Testis (tissue), 3 donors: ENCODE data around the gene GARNL3. TPM values are rescaled to one million over a fixed set of nuclear protein-coding genes. Genes with fewer than 3 reads are reported as not detected.

Source experiments
- DNase-seq: peaks from one replicate; pipeline ENCODE4 v3.0.0-alpha.2; 2019
- H3K27ac ChIP-seq, 2 donors: fragments of 200-600 bp; sonication (generic); one replicate each; pipeline ENCODE4 v1.5.1; 2019
- H3K27me3 ChIP-seq: fragments of 200-600 bp; sonication (generic); one replicate; pipeline ENCODE4 v1.5.1; 2019
- H3K36me3 ChIP-seq: fragments of 200-600 bp; sonication (generic); one replicate; pipeline ENCODE4 v1.5.1; 2017; ENCODE audit warnings: low read depth; ENCODE audit errors: missing control alignments
- H3K4me1 ChIP-seq: fragments of 200-600 bp; sonication (generic); one replicate; pipeline ENCODE4 v1.5.1; 2019
- H3K4me3 ChIP-seq, 2 donors: fragments of 200-600 bp; sonication (generic); one replicate each; pipeline ENCODE4 v1.5.1; 2017 to 2019
- H3K9me3 ChIP-seq: fragments of 200-600 bp; sonication (generic); one replicate; pipeline ENCODE4 v1.5.1; 2017
- CTCF ChIP-seq, 3 experiments: fragments of 450-650 bp in 2 of 3; fragments of 200-600 bp in 1 of 3; sonication (generic) in 1 of 3; IDR thresholded peaks; one replicate each; pipeline ENCODE4 v1.5.1; 2016 to 2019; ENCODE audit warnings: antibody characterized with exemption in 3 of 3, mild to moderate bottlenecking in 2 of 3, moderate library complexity in 1 of 3
- POLR2A ChIP-seq: fragments of 450-650 bp; IDR thresholded peaks from one replicate; pipeline ENCODE4 v1.6.1; 2017; ENCODE audit warnings: antibody characterized with exemption, mild to moderate bottlenecking, moderate library complexity
- WGBS, 2 donors: methylation state at CpG; one replicate each; pipeline ENCODE4 v1.1.5; 2018; 5-methylcytosine and 5-hydroxymethylcytosine counted together
- intact Hi-C: fragments of 100-400 bp; cut with DNase I; formaldehyde crosslinking; loops from one replicate; pipeline ENCODE4 v1.15.1; 2023; ENCODE audit warnings: low total_unique reads
- polyA plus RNA-seq: library from polyadenylated mRNA; stranded (reverse); fragments of 350-450 nt; fragmentation: Illumina TruSeq; extraction: RNeasy Lipid Tissue Mini Kit (QIAGEN cat#74804); gene quantifications from one replicate; pipeline ENCODE4 v1.2.3, GENCODE V29; 2014; ENCODE audit warnings: low read depth, low replicate concordance; ENCODE audit not compliant: insufficient read depth
- total RNA-seq, 2 donors: library from RNA; depleted of rRNA; stranded (reverse); fragments of >200 nt; gene quantifications; one replicate each; pipeline ENCODE4 v1.2.3, GENCODE V29; 2016

Gene GARNL3
- total and polyA plus RNA-seq, 3 donors from 2014 or later, result 12.9 to 42.8 (median 25.9) TPM

GRCh38 chr9:127267793-127268525, 3.4 kb downstream of the GARNL3 start:
- no peaks in the 10 kb centered on the region for H3K4me1 ChIP-seq
- H3K36me3 ChIP-seq, result no peaks in the 10 kb centered on the region
- H3K27ac ChIP-seq, result peak overlapping the region in 1 of 2 donors; percentile 41
- no peak for TF ChIP-seq CTCF (IDR thresholded peaks at IDR 0.05)
- no peak for TF ChIP-seq POLR2A
- H3K4me3 ChIP-seq, result no peak overlapping the region
- WGBS, 2 donors, result 53 to 56% methylated on average over 5 of the region's 5 CpGs
- H3K9me3 ChIP-seq, result no peaks in the 10 kb centered on the region
- no peaks in the 10 kb centered on the region for H3K27me3 ChIP-seq
- no peak for DNase-seq
- intact Hi-C loops, result no loop called here

GRCh38 chr9:127269449-127269848, 4.9 kb downstream of the GARNL3 start:
- Histone ChIP-seq H3K9me3 (no peaks in the 10 kb centered on the region), H3K27me3 (no peaks in the 10 kb centered on the region), H3K4me1 (no peaks in the 10 kb centered on the region), H3K4me3 (no peak overlapping the region), H3K36me3 (no peaks in the 10 kb centered on the region), H3K27ac (no peak overlapping the region)
- no peak for DNase-seq
- intact Hi-C loops, result no loop called here
- TF ChIP-seq POLR2A, result no peak
- TF ChIP-seq CTCF (IDR thresholded peaks at IDR 0.05), result no peak
- 85 to 92% methylated on average over 1 of the region's 1 CpG for WGBS, 2 donors

GRCh38 chr9:127273326-127273725, 8.8 kb downstream of the GARNL3 start:
- intact Hi-C loops, result no loop called here
- no peaks in the 10 kb centered on the region for H3K36me3 ChIP-seq
- H3K4me3 ChIP-seq, result no peak overlapping the region
- no peak for TF ChIP-seq CTCF (IDR thresholded peaks at IDR 0.05)
- no peak for TF ChIP-seq POLR2A
- H3K27me3 ChIP-seq, result no peaks in the 10 kb centered on the region
- H3K27ac ChIP-seq, result no peak overlapping the region
- H3K9me3 ChIP-seq, result no peaks in the 10 kb centered on the region
- 94 to 95% methylated on average over 3 of the region's 3 CpGs for WGBS, 2 donors
- H3K4me1 ChIP-seq, result no peaks in the 10 kb centered on the region
- no peak for DNase-seq

GRCh38 chr9:127277099-127277498, 12.5 kb downstream of the GARNL3 start:
- no peak for TF ChIP-seq POLR2A
- no peak for TF ChIP-seq CTCF (IDR thresholded peaks at IDR 0.05)
- WGBS, 2 donors, result 29 to 31% methylated on average over 2 of the region's 2 CpGs

GRCh38 chr9:127277770-127278169, 13.2 kb downstream of the GARNL3 start:
- WGBS, 2 donors, result 94 to 95% methylated on average over 1 of the region's 1 CpG

More at GRCh38 chr9:127277099-127277498, 12.5 kb downstream of the GARNL3 start:
- no peak for DNase-seq
- Histone ChIP-seq H3K4me3 (no peak overlapping the region), H3K27ac (peak overlapping the region in 1 of 2 donors; percentile 50), H3K27me3 (no peaks in the 10 kb centered on the region), H3K9me3 (no peaks in the 10 kb centered on the region), H3K36me3 (no peaks in the 10 kb centered on the region), H3K4me1 (no peaks in the 10 kb centered on the region)
- intact Hi-C loops, result no loop called here

More at GRCh38 chr9:127277770-127278169, 13.2 kb downstream of the GARNL3 start:
- Histone ChIP-seq H3K27me3 (no peaks in the 10 kb centered on the region), H3K36me3 (no peaks in the 10 kb centered on the region), H3K4me1 (no peaks in the 10 kb centered on the region), H3K4me3 (no peak overlapping the region), H3K27ac (no peak overlapping the region), H3K9me3 (no peaks in the 10 kb centered on the region)
- DNase-seq, result no peak
- intact Hi-C loops, result no loop called here
- no peak for TF ChIP-seq POLR2A
- TF ChIP-seq CTCF (IDR thresholded peaks at IDR 0.05), result no peak
